Measurements from ENCODE around the gene YPEL3. TPM values are rescaled to one million over a fixed set of nuclear protein-coding genes. Genes with fewer than 3 reads are reported as not detected.

Gene YPEL3
- 5.1 and 14.5 TPM in 2 replicates for total RNA-seq

GRCh38 chr16:30096105-30096861 is at the start of gene YPEL3:
TSS of gene YPEL3 (minus strand) at chr16:30096213. CDS start at chr16:30095482, 731 bp downstream.

GRCh38 chr16:30113031-30113710 is 17.2 kb upstream of the YPEL3 start, which contains the start of gene GDPD3:
TSS of gene GDPD3 (minus strand) at chr16:30113537. CDS start at chr16:30113478, 59 bp downstream.

GRCh38 chr16:30091474-30092372 is 4.3 kb downstream of the YPEL3 start, which contains the start of gene TBX6:
TSS of gene TBX6 (minus strand) at chr16:30091924. CDS start at chr16:30091193, 731 bp downstream.

GRCh38 chr16:30075503-30076275 is 20.3 kb downstream of the YPEL3 start, which contains the start of gene PPP4C:
TSS of gene PPP4C (plus strand) at chr16:30075994. CDS start at chr16:30076378, 384 bp downstream.

GRCh38 chr16:30065102-30065942 is 30.7 kb downstream of the YPEL3 start, which contains the start of gene ALDOA:
TSS of gene ALDOA (plus strand) at chr16:30065760. CDS start at chr16:30066898, 1,138 bp downstream.

Other genes with a start within 250 kb of the YPEL3 start
- 45.5 and 62.7 TPM in 2 replicates for gene CDIPT, start 233.0 kb downstream of the YPEL3 start, total RNA-seq
- gene SEZ6L2, start 196.7 kb downstream of the YPEL3 start, total RNA-seq, result 4.8 and 18.9 TPM in 2 replicates
- 1.6 and 4.4 TPM in 2 replicates for gene ASPHD1, start 195.7 kb downstream of the YPEL3 start, total RNA-seq
- 9.2 and 13.3 TPM in 2 replicates for gene KCTD13, start 170.0 kb downstream of the YPEL3 start, total RNA-seq
- 49.9 and 50.0 TPM in 2 replicates for gene TMEM219, start 134.1 kb downstream of the YPEL3 start, total RNA-seq
- 20.5 and 43.8 TPM in 2 replicates for gene TAOK2, start 122.3 kb downstream of the YPEL3 start, total RNA-seq
- gene HIRIP3, start 100.6 kb downstream of the YPEL3 start, total RNA-seq, result 8.2 and 11.7 TPM in 2 replicates
- gene INO80E, start 100.0 kb downstream of the YPEL3 start, total RNA-seq, result 14.4 and 19.4 TPM in 2 replicates
- gene DOC2A, start 85.2 kb downstream of the YPEL3 start, total RNA-seq, result 0.21 TPM in 1 of 2 replicates, not detected in the other
- not detected in 2 replicates for gene C16orf92, start 73.0 kb downstream of the YPEL3 start, total RNA-seq
- not detected in 2 replicates for gene TLCD3B, start 64.9 kb downstream of the YPEL3 start, total RNA-seq
- 295 and 817 TPM in 2 replicates for gene ALDOA, start 30.5 kb downstream of the YPEL3 start, total RNA-seq
- gene PPP4C, start 20.2 kb downstream of the YPEL3 start, total RNA-seq, result 136 and 178 TPM in 2 replicates
- 0.34 and 0.85 TPM in 2 replicates for gene TBX6, start 4.3 kb downstream of the YPEL3 start, total RNA-seq
- 1.8 and 3.8 TPM in 2 replicates for gene GDPD3, start 17.3 kb upstream of the YPEL3 start, total RNA-seq
- 7.1 and 7.2 TPM in 2 replicates for gene MAPK3, start 27.0 kb upstream of the YPEL3 start, total RNA-seq
- gene CORO1A, start 87.4 kb upstream of the YPEL3 start, total RNA-seq, result 0.78 and 1.0 TPM in 2 replicates
- gene BOLA2B, start 97.5 kb upstream of the YPEL3 start, total RNA-seq, result 32.4 and 51.9 TPM in 2 replicates
- 19.6 and 47.2 TPM in 2 replicates for gene SLX1A, start 97.7 kb upstream of the YPEL3 start, total RNA-seq
- 1.0 and 1.9 TPM in 2 replicates for gene SULT1A3, start 103.0 kb upstream of the YPEL3 start, total RNA-seq
- gene NPIPB13, start 152.3 kb upstream of the YPEL3 start, total RNA-seq, result under 0.01 and 1.8 TPM in 2 replicates